ENCODE results near the gene RBM39.

GRCh38 chr20:35702051-35702823, 39.8 kb downstream of the RBM39 start:
- no peak for TF ChIP-seq CTCF (IDR thresholded peaks at IDR 0.05; ENCODE audit: insufficient read depth, low read length, poor library complexity, severe bottlenecking)
- TF ChIP-seq EZH2phosphoT487 (conservative IDR thresholded peaks at IDR 0.05; ENCODE audit: low read length), result no peak

Data from SU-DHL-6 (cell line).